Measurements from ENCODE around the gene KLF9. TPM values are rescaled to one million over a fixed set of nuclear protein-coding genes. Genes with fewer than 3 reads are reported as not detected.

Gene KLF9
- total RNA-seq, 1 experiment from 2014 or later, result 0.26 TPM

DNA sequence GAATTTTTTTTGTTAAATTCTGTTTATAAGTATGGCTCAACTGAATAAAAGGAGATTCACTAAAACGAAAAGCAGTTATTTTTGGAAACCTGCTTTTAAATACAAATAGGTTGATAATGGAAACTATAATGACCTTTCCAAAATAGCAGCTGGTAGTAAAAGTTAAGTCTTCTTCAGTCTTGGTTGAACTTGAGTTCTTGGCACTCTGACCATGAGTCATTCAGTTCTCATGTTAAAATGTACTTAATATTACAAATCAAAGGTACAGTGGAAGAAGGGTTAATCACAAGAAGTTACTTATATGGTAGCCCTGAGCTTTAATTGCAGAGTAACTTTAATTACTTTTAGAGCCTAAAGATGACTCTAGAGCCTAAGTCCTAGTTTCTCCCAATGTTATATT, 62.1 kb downstream of the KLF9 start:
- Histone ChIP-seq H2BK5ac (ENCODE audit: insufficient read length, low read length) (no peak overlapping the region), H3K27me3 (ENCODE audit: insufficient read depth, low read length) (no peaks in the 10 kb centered on the region), H3K56ac (ENCODE audit: insufficient read length, low read depth, low read length) (no peak overlapping the region), H3K27ac (ENCODE audit: insufficient read length, low read depth, low read length) (no peak overlapping the region), H2BK120ac (ENCODE audit: low read depth, low read length, poor library complexity, severe bottlenecking) (no peak overlapping the region), H3K4me2 (ENCODE audit: insufficient read depth, insufficient read length, low read length) (no peak overlapping the region), H3K14ac (ENCODE audit: insufficient read depth, low read length) (no peak overlapping the region), H2AFZ (ENCODE audit: low read length) (no peak overlapping the region), H3K23ac (ENCODE audit: insufficient read length, low read depth, low read length) (no peak overlapping the region), H3T11ph (ENCODE audit: low read length) (no peak overlapping the region), H3K23me2 (ENCODE audit: insufficient read length, low read depth, low read length, poor library complexity, severe bottlenecking) (no peaks in the 10 kb centered on the region), H3K9ac (ENCODE audit: extremely low read depth, insufficient read length, low read length) (no peak overlapping the region), H3K79me2 (ENCODE audit: insufficient read depth, low read length) (no peaks in the 10 kb centered on the region), H4K5ac (ENCODE audit: insufficient read length, low read depth, low read length) (no peak overlapping the region), H4K20me1 (ENCODE audit: control insufficient read depth, insufficient read depth, insufficient read length) (no peaks in the 10 kb centered on the region), H2BK15ac (ENCODE audit: low read depth, low read length) (no peak overlapping the region), H3K4me1 (ENCODE audit: insufficient read depth, low read length) (no peaks in the 10 kb centered on the region), H4K8ac (replicated peaks; ENCODE audit: insufficient read length, low read depth, low read length) (no peak overlapping the region), H2BK12ac (ENCODE audit: insufficient read length, low read depth, low read length) (no peak overlapping the region), H3K18ac (ENCODE audit: insufficient read length, low read depth, low read length) (no peak overlapping the region), H2BK20ac (ENCODE audit: low read depth, low read length, poor library complexity, severe bottlenecking) (no peak overlapping the region), H3K4ac (ENCODE audit: low read depth, low read length) (no peak overlapping the region), H3K79me1 (ENCODE audit: insufficient read depth, low read depth, low read length, poor library complexity, severe bottlenecking) (no peaks in the 10 kb centered on the region), H3K9me3 (ENCODE audit: control insufficient read depth, low read depth, low read length) (no peaks in the 10 kb centered on the region), H2AK5ac (ENCODE audit: insufficient read length, low read length) (no peak overlapping the region), H4K91ac (ENCODE audit: insufficient read length, low read depth, low read length) (no peak overlapping the region)
- Mint-ChIP-seq H3K4me1 (no peaks in the 10 kb centered on the region), H3K4me3 (no peak overlapping the region), H3K27ac (no peak overlapping the region), H3K36me3 (ENCODE audit: insufficient read depth in 1 of 3, low read depth in 3 of 3) (peaks cover 5 to 48% (median 21%) of the 10 kb centered on the region in 3 experiments; a peak in 6 of 7 replicates), H3K9me3 (no peaks in the 10 kb centered on the region), H3K27me3 (ENCODE audit: low read depth) (no peaks in the 10 kb centered on the region)
- no CpG with 5 or more reads among the region's 1 CpG for WGBS (ENCODE audit: extremely low coverage, insufficient read length, low lambda C conversion rate)
- DNase-seq, result no peak
- TF ChIP-seq, protein P1, sequence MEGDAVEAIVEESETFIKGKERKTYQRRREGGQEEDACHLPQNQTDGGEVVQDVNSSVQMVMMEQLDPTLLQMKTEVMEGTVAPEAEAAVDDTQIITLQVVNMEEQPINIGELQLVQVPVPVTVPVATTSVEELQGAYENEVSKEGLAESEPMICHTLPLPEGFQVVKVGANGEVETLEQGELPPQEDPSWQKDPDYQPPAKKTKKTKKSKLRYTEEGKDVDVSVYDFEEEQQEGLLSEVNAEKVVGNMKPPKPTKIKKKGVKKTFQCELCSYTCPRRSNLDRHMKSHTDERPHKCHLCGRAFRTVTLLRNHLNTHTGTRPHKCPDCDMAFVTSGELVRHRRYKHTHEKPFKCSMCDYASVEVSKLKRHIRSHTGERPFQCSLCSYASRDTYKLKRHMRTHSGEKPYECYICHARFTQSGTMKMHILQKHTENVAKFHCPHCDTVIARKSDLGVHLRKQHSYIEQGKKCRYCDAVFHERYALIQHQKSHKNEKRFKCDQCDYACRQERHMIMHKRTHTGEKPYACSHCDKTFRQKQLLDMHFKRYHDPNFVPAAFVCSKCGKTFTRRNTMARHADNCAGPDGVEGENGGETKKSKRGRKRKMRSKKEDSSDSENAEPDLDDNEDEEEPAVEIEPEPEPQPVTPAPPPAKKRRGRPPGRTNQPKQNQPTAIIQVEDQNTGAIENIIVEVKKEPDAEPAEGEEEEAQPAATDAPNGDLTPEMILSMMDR (conservative IDR thresholded peaks at IDR 0.05), result no peak

Measured in H9 (cell line).